ENCODE data around the gene INTS3. TPM values are rescaled to one million over a fixed set of nuclear protein-coding genes. Genes with fewer than 3 reads are reported as not detected.
A peak's percentile ranks its signal among the peaks of the same experiment; 100 is the strongest.
"Not testable (repeated sequence)": the region's sequence is repeated elsewhere in the genome, so short reads cannot be mapped to it uniquely, and the experiment has no call there.

INTS3 gene
- total RNA-seq, 4 donors from 2014 or later, result 16.1 to 28.0 (median 19.9) TPM

DNA sequence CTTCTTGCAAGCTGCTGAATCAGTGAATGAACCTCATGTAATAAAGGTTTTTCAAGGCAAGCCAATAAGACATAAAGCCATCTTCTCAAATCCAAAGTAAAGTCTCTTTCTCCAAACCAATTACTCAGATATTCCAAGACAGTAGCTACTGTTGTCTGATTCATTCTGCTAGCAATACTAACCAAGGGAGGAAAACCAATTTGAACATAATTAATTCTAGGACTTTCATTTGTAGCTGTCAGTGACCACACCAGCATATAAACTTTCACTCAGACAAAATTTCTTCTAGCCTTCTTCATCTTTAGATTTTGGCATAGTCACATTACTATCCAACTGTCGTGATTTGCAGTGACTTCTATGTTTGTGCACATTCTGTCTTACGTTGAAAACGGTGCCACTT lies 10.5 kb upstream of the INTS3 start:
- in situ Hi-C loops (cut with MboI; ENCODE audit: low sequenced_read_pairs in 4 of 4) (no loop called here), intact Hi-C loops (cut with DNase I; ENCODE audit: low total_unique reads) (no loop called here)
- no peaks in the 10 kb centered on the region for H3K27me3 ChIP-seq
- H3K4me1 ChIP-seq, result no peaks in the 10 kb centered on the region
- ATAC-seq, result no peak
- DNase-seq, result no peak
- H3K36me3 ChIP-seq, result no peaks in the 10 kb centered on the region
- TF ChIP-seq POLR2A (IDR thresholded peaks at IDR 0.05), result no peak
- TF ChIP-seq, protein P1, sequence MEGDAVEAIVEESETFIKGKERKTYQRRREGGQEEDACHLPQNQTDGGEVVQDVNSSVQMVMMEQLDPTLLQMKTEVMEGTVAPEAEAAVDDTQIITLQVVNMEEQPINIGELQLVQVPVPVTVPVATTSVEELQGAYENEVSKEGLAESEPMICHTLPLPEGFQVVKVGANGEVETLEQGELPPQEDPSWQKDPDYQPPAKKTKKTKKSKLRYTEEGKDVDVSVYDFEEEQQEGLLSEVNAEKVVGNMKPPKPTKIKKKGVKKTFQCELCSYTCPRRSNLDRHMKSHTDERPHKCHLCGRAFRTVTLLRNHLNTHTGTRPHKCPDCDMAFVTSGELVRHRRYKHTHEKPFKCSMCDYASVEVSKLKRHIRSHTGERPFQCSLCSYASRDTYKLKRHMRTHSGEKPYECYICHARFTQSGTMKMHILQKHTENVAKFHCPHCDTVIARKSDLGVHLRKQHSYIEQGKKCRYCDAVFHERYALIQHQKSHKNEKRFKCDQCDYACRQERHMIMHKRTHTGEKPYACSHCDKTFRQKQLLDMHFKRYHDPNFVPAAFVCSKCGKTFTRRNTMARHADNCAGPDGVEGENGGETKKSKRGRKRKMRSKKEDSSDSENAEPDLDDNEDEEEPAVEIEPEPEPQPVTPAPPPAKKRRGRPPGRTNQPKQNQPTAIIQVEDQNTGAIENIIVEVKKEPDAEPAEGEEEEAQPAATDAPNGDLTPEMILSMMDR (IDR thresholded peaks at IDR 0.05 in 4 of 5, conservative IDR thresholded peaks at IDR 0.05 in 1 of 5), result no peak
- H3K27ac ChIP-seq, result no peak overlapping the region
- no peaks in the 10 kb centered on the region for H3K9me3 ChIP-seq
- no peak overlapping the region for H3K4me3 ChIP-seq

DNA sequence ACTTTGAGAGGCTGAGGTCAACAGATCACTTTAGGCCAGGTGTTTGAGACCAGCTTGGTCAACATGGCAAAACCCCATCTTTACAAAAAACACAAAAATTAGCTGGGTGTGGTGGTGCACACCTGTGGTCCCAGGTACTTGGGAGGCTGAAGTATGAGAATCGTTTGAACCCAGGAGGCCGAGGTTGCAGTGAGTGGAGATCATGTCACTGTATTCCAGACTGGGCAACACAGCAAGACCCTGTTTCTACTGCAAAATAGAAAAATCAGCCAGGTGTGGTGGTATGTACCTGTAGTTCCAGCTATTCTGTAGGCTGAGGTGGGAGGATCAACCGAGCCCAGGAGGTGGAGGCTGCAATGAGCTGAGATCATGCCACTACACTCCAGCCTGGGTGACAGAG lies 4.2 kb upstream of the INTS3 start:
- Histone ChIP-seq H3K9me3 (no peaks in the 10 kb centered on the region), H3K4me1 (peaks cover 3 to 5% of the 10 kb centered on the region in 2 donors), H3K4me3 (no peak overlapping the region), H3K27ac (no peak overlapping the region), H3K27me3 (no peaks in the 10 kb centered on the region), H3K36me3 (no peaks in the 10 kb centered on the region)
- intact Hi-C loops (cut with DNase I; ENCODE audit: low total_unique reads), result no loop called here
- in situ Hi-C loops (cut with MboI; ENCODE audit: low sequenced_read_pairs in 4 of 4), result no loop called here
- no peak for DNase-seq
- ATAC-seq, result no peak
- no peak for TF ChIP-seq POLR2A (IDR thresholded peaks at IDR 0.05)
- TF ChIP-seq, protein P1 (IDR thresholded peaks at IDR 0.05 in 4 of 5, conservative IDR thresholded peaks at IDR 0.05 in 1 of 5), result no peak

DNA sequence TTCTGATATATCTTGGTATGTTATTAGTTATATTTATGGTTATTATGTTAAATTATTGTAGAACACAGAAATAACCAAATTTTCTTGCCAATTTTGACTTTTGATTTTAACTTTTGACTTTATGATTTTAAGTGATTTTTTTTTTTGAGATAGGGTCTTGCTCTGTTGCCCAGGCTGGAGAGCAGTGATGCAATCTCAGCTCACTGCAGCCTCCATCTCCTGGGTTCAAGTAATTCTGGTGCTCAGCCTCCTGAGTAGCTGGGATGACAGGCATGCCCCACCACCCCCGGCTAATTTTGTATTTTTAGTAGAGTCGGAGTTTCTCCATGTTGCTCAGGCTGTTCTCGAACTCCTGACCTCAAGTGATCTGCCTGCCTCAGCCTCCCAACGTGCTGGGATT lies 3.2 kb upstream of the INTS3 start:
- peaks cover 12 to 14% of the 10 kb centered on the region in 2 donors for H3K4me1 ChIP-seq
- intact Hi-C loops (cut with DNase I; ENCODE audit: low total_unique reads) (loop anchor here (5.0 kb wide), 1 partner anchor 52 kb away; the partner anchor contains the start of gene ILF2), in situ Hi-C loops (cut with MboI; ENCODE audit: low sequenced_read_pairs in 4 of 4) (loop anchor here in 2 of 4 donors (25.0 kb wide), 2 partner anchors 137 to 362 kb away; partner anchors contain the start of gene S100A9 (in 1 of the 2))
- H3K27ac ChIP-seq, H3K27me3 ChIP-seq, ATAC-seq, H3K4me3 ChIP-seq, H3K9me3 ChIP-seq, DNase-seq, H3K36me3 ChIP-seq: not testable (repeated sequence)

DNA sequence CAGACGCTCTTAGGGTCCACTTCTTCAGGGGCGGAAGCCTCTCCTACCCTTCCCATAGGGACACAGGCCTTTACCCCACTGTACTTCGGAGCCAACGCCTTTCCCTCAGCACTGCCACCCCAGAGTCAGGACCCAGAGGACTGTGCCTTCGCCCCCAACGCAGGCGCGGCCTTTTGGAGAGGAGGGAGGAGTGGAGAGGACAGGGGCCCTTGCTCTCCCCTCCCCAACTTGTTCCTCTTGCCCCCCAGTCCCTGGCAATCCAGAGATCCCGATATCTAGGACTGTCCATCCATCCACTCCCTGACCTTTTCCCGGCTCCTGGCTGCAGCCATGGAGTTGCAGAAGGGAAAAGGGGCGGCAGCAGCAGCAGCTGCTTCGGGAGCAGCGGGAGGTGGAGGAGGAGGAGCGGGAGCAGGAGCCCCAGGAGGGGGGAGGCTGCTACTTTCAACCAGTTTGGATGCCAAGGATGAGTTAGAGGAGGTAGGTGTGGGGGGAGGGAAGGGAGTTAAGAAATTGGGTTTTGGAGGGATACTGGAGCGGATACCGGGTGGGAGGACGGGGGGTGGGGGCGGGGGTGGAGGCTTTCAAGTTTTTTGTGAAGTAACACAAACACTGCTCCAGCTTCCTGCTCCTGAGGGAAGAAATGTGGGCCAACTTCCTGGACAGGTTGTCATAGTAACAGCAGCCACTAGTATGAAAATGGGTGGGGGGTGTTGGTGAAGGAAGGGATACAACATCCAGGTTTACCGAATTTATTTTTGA lies 636 bp downstream of the INTS3 start:
- no peak for TF ChIP-seq POLR2A (IDR thresholded peaks at IDR 0.05)
- TF ChIP-seq, protein P1 (IDR thresholded peaks at IDR 0.05 in 4 of 5, conservative IDR thresholded peaks at IDR 0.05 in 1 of 5), result peak in 1 of 5 experiments; percentile 5
- peak overlapping the region; percentile 77 to 96 (median 88) for H3K4me3 ChIP-seq
- intact Hi-C loops (cut with DNase I; ENCODE audit: low total_unique reads) (loop anchor here (5.0 kb wide), 1 partner anchor 56 kb away; the partner anchor contains the start of gene ILF2), in situ Hi-C loops (cut with MboI; ENCODE audit: low sequenced_read_pairs in 4 of 4) (loop anchor here in 2 of 4 donors (25.0 kb wide), 2 partner anchors 141 to 366 kb away; partner anchors contain the start of gene S100A9 (in 1 of the 2))
- peaks cover 20 to 24% of the 10 kb centered on the region in 2 donors for H3K4me1 ChIP-seq
- H3K27ac ChIP-seq, result peak overlapping the region; percentile 95 to 100 (median 98)
- ATAC-seq, result peak; percentile 28 to 47
- DNase-seq, result peak in 1 of 2 donors; percentile 40
- no peaks in the 10 kb centered on the region for H3K9me3 ChIP-seq
- no peaks in the 10 kb centered on the region for H3K27me3 ChIP-seq
- H3K36me3 ChIP-seq, result no peaks in the 10 kb centered on the region

DNA sequence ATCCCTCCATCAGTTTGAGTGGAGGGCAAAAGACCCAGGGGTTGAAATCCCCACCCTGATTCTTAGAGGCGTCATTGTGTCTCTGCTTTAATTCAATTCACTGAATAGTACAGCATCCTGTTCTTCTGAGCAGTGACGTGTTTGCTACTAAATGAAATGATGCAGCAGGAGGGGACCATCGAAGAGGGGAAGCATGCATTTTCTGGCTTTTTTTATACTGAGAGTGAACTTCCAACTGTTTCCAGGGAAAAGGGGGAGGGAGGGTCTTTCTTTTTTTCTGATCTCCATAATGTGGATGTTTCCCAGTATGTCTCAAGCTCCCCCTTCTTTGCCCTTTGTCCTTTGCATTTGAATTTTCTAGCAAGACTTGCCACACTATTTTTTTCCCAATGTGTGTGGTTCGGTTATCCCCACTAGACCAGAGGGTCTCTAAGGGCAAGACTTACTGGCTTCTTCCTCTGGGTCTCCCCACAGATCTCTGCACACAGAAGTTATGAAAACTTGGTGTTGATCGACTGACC lies 2.7 kb downstream of the INTS3 start:
- DNase-seq (no peak), ATAC-seq (no peak)
- Histone ChIP-seq H3K4me1 (peaks cover 20 to 24% of the 10 kb centered on the region in 2 donors), H3K27ac (peak overlapping the region; percentile 21 to 100 (median 68)), H3K36me3 (no peaks in the 10 kb centered on the region), H3K9me3 (no peaks in the 10 kb centered on the region), H3K27me3 (no peaks in the 10 kb centered on the region), H3K4me3 (no peak overlapping the region)
- intact Hi-C loops (cut with DNase I; ENCODE audit: low total_unique reads) (no loop called here), in situ Hi-C loops (cut with MboI; ENCODE audit: low sequenced_read_pairs in 4 of 4) (loop anchor here in 2 of 4 donors (25.0 kb wide), 2 partner anchors 143 to 368 kb away; partner anchors contain the start of gene S100A9 (in 1 of the 2))
- TF ChIP-seq, protein P1 (IDR thresholded peaks at IDR 0.05 in 4 of 5, conservative IDR thresholded peaks at IDR 0.05 in 1 of 5), result no peak
- TF ChIP-seq POLR2A (IDR thresholded peaks at IDR 0.05), result no peak
